ENCODE results near the gene NPY1R. TPM values are rescaled to one million over a fixed set of nuclear protein-coding genes. Genes with fewer than 3 reads are reported as not detected.

Gene NPY1R
- total RNA-seq (10 to 100 TPM in 1 of 2 donors, 1 to 10 TPM in 1; 2.4 to 12.8 TPM), polyA plus RNA-seq (1 to 10 TPM; 6.2 TPM)

- Histone ChIP-seq H3K4me1 (ENCODE audit: control insufficient read depth in 4 of 4, insufficient read depth in 4 of 4, low read length in 3 of 4) (peaks cover 6 to 16% (median 12%) of the 10 kb centered on the region in 4 donors), H3K4me3 (ENCODE audit: low read depth in 1 of 3, low read length in 3 of 3) (peak within 1 kb of the TSS; percentile 57 to 83 (median 71)), H3K9ac (ENCODE audit: low read depth in 1 of 2, low read length in 2 of 2) (peak within 1 kb of the TSS; percentile 27 to 45), H3K36me3 (ENCODE audit: control insufficient read depth in 4 of 4, insufficient read depth in 3 of 4, low read depth in 1 of 4, low read length in 3 of 4) (no peaks in the 10 kb centered on the region), H3K27me3 (ENCODE audit: control insufficient read depth in 4 of 4, insufficient read depth in 4 of 4, low read length in 3 of 4) (peaks cover 0 to 18% (median 4%) of the 10 kb centered on the region in 4 donors), H3K9me3 (ENCODE audit: control insufficient read depth in 4 of 4, low read length in 3 of 4) (no peaks in the 10 kb centered on the region), H3K27ac (ENCODE audit: low read depth in 1 of 2, low read length in 2 of 2) (peak within 1 kb of the TSS; percentile 16 to 45)
- TF ChIP-seq ZBTB33 (IDR thresholded peaks at IDR 0.05) (no peak), JUND (IDR thresholded peaks at IDR 0.05) (no peak), GABPA (IDR thresholded peaks at IDR 0.05 in 1 of 2, conservative IDR thresholded peaks at IDR 0.05 in 1 of 2) (no peak), RXRA (IDR thresholded peaks at IDR 0.05) (peak in 1 of 2 donors; percentile 24), NR2F2 (IDR thresholded peaks at IDR 0.05) (peak; percentile 5), ATF3 (IDR thresholded peaks at IDR 0.05) (no peak), HNF4A (conservative IDR thresholded peaks at IDR 0.05) (no peak), SP1 (IDR thresholded peaks at IDR 0.05) (no peak), FOXA1 (IDR thresholded peaks at IDR 0.05) (no peak), REST (IDR thresholded peaks at IDR 0.05) (no peak), HNF4G (IDR thresholded peaks at IDR 0.05) (no peak), RAD21 (IDR thresholded peaks at IDR 0.05) (peak; percentile 88 to 90), CTCF (IDR thresholded peaks at IDR 0.05; ENCODE audit: low read depth, low read length, missing input control) (peak; percentile 64), YY1 (IDR thresholded peaks at IDR 0.05) (peak; percentile 75), MAX (IDR thresholded peaks at IDR 0.05) (no peak)
- peak; percentile 45 for DNase-seq (ENCODE audit: low spot score)
- WGBS: 12% methylated on average over 36 of the region's 36 CpGs
Observed at GRCh38 chr4:163332526-163333406, at the start of gene NPY1R. NPY1R (minus strand) TSS chr4:163332596; CDS start chr4:163326554, 6,042 bp downstream.

Measured in liver (tissue), 9 donors.